Chondrocyte (in vitro differentiated cells): ENCODE results near the gene KDM4C. TPM values are rescaled to one million over a fixed set of nuclear protein-coding genes. Genes with fewer than 3 reads are reported as not detected.

Experiments
- DNase-seq: peaks from one replicate; pipeline ENCODE4 v3.0.0; 2021; ENCODE audit warnings: mixed read lengths, low spot score
- H3K27ac Mint-ChIP-seq: one replicate; pipeline ENCODE4 v1.8.0; 2021; ENCODE audit warnings: mild to moderate bottlenecking, moderate library complexity, mixed read lengths; ENCODE audit not compliant: unreplicated experiment
- H3K27me3 Mint-ChIP-seq: 2 replicates; pipeline ENCODE4 v1.8.0; 2021; ENCODE audit warnings: low read depth, mixed read lengths
- H3K36me3 Mint-ChIP-seq: 2 replicates; pipeline ENCODE4 v1.8.0; 2021; ENCODE audit warnings: low read depth, mixed read lengths
- H3K4me1 Mint-ChIP-seq: 2 replicates; pipeline ENCODE4 v1.8.0; 2021; ENCODE audit warnings: low read depth, mild to moderate bottlenecking, mixed read lengths
- H3K4me3 Mint-ChIP-seq: one replicate; pipeline ENCODE4 v1.8.0; 2021; ENCODE audit warnings: mild to moderate bottlenecking, moderate library complexity, mixed read lengths; ENCODE audit not compliant: unreplicated experiment
- H3K9me3 Mint-ChIP-seq: 2 replicates; pipeline ENCODE4 v1.8.0; 2021; ENCODE audit warnings: low read depth, mixed read lengths
- total RNA-seq: library from RNA; stranded (reverse); gene quantifications from 3 replicates; pipeline ENCODE4 v1.2.1, GENCODE V29; 2021
- TF ChIP-seq, protein P1 (sequence below): fragments of 200-600 bp; sonication (generic); IDR thresholded peaks from 2 replicates; pipeline ENCODE4 v1.5.0; 2021; ENCODE audit warnings: antibody characterized with exemption, mild to moderate bottlenecking, moderate library complexity

Gene KDM4C
- total RNA-seq, 1 donor from 2014 or later, result 18.1 TPM

DNA sequence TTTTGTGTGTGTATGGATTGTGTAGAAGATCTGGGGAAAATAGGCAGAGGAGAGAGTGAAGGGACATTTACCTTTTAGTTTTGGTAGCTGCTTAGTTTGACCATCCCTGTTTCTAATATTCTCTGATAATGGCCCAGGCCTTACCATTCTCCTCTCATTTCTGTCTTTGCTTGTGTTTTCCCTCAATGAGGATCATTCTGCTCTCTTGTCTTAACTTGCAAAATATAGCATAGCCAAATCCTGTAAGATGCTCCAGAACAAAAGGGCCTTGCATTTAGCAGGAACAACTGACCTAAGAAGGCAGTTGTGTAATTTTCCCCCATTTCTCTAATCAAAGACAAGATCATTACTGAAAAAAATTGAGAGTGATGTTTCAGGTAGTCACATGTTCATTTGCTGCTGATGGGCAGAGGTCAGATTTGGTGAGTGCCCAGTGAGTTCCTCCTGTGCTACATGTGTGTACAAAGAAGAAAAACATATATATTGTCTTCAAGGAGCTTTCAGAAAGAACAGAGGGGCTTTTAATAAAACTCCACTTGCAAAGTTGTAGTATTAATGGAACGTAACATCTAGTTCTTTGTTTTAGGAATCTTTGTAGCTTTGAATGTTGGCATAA, 139.5 kb downstream of the KDM4C start:
- no peaks in the 10 kb centered on the region for H3K27me3 Mint-ChIP-seq
- TF ChIP-seq, protein P1, sequence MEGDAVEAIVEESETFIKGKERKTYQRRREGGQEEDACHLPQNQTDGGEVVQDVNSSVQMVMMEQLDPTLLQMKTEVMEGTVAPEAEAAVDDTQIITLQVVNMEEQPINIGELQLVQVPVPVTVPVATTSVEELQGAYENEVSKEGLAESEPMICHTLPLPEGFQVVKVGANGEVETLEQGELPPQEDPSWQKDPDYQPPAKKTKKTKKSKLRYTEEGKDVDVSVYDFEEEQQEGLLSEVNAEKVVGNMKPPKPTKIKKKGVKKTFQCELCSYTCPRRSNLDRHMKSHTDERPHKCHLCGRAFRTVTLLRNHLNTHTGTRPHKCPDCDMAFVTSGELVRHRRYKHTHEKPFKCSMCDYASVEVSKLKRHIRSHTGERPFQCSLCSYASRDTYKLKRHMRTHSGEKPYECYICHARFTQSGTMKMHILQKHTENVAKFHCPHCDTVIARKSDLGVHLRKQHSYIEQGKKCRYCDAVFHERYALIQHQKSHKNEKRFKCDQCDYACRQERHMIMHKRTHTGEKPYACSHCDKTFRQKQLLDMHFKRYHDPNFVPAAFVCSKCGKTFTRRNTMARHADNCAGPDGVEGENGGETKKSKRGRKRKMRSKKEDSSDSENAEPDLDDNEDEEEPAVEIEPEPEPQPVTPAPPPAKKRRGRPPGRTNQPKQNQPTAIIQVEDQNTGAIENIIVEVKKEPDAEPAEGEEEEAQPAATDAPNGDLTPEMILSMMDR, result no peak
- H3K36me3 Mint-ChIP-seq, result peaks cover 7% of the 10 kb centered on the region
- no peak for DNase-seq
- no peak overlapping the region for H3K27ac Mint-ChIP-seq
- H3K9me3 Mint-ChIP-seq, result no peaks in the 10 kb centered on the region
- peaks cover 15% of the 10 kb centered on the region for H3K4me1 Mint-ChIP-seq
- H3K4me3 Mint-ChIP-seq, result no peak overlapping the region

DNA sequence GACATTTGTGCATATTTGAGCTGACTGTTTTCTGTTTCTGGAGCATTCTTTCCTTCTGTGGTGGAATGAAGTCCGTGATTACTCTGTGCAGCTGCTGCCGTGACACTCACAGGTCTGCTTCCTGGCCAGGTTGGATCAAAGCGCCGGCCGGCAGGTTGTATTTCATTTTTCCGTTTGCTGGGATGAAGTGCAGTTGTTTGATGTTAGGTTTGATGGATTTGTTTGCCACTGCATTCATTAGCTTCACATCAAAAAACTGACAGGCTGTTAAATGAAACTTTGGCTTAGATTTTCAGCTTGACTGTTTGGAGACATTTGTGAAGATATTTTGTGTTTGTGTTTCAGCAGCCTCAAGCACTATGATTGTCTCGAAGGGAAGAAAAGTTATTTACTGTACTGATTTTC, 140.1 kb downstream of the KDM4C start:
- no peaks in the 10 kb centered on the region for H3K9me3 Mint-ChIP-seq
- no peaks in the 10 kb centered on the region for H3K27me3 Mint-ChIP-seq
- H3K36me3 Mint-ChIP-seq, result peaks cover 7% of the 10 kb centered on the region
- H3K27ac Mint-ChIP-seq, result no peak overlapping the region
- TF ChIP-seq, protein P1, result no peak
- H3K4me3 Mint-ChIP-seq, result no peak overlapping the region
- no peak for DNase-seq
- peaks cover 19% of the 10 kb centered on the region for H3K4me1 Mint-ChIP-seq

DNA sequence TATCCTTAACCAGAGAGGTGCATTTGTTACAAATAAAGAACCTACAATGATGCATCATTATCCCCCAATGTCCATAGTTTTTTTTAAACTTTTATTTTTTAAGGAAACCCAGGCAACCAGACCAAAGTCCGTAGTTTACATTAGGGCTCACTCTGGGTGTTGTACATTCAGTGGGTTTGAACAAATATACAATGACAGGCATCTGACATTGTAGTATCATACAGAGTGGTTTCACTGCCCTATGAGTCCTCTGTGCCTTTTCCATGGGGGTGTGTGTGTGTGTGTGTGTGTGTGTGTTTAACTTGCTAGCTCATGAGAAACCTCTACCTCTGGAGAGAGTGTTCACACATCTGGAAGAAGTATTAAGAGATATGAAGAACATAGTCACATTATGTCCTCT, 141.5 kb downstream of the KDM4C start:
- DNase-seq, result no peak
- Mint-ChIP-seq H3K36me3 (peaks cover 3% of the 10 kb centered on the region), H3K4me1 (peaks cover 19% of the 10 kb centered on the region), H3K9me3 (no peaks in the 10 kb centered on the region), H3K27ac (no peak overlapping the region), H3K27me3 (no peaks in the 10 kb centered on the region), H3K4me3 (no peak overlapping the region)
- TF ChIP-seq, protein P1, result no peak

DNA sequence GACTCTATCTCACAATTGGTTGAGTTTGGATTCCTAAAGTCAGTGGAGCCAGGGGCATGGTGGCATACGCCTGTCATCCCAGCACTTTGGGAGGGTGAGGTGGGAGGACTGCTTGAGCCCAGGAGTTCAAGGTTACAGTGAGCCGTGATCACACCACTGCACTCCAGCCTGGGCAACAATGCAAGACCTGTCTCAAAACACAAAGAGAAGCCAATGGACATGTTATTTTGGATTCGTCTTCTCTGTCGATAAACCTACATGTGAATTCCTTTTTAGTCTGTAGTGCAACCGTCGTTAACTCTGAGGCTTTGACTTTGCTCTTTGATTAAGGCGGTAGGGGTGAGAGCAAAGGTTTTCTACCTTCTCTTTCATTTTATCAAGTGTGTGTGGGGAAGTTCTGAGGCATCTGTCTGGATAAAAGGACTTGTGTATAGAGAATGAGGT, 142.7 kb downstream of the KDM4C start:
- no peak for DNase-seq
- TF ChIP-seq, protein P1, result no peak
- Mint-ChIP-seq H3K4me1 (peaks cover 19% of the 10 kb centered on the region), H3K27ac (no peak overlapping the region), H3K36me3 (no peaks in the 10 kb centered on the region), H3K9me3 (no peaks in the 10 kb centered on the region), H3K27me3 (no peaks in the 10 kb centered on the region), H3K4me3 (no peak overlapping the region)

DNA sequence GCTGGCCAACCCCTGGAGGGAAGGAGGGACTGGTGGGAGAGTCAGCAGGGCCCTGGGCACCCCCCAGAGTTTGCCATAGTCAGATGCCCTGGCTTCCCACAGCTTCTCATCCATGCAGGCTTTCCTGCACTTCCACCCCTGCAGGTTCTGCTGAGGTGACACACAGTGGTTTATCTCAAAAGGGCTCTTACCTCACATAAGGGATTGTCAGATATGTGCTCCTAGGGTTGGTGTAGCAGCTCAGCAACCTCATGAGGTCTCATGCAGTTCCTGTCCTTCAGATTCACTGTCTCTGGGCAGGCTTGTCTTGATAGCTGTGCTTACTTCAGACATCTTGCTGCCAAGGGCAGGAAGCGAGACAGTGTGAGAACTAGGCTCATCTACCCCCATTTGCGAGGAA, 143.4 kb downstream of the KDM4C start:
- no peaks in the 10 kb centered on the region for H3K27me3 Mint-ChIP-seq
- H3K9me3 Mint-ChIP-seq, result no peaks in the 10 kb centered on the region
- no peak for DNase-seq
- H3K4me1 Mint-ChIP-seq, result peaks cover 19% of the 10 kb centered on the region
- TF ChIP-seq, protein P1, result no peak
- no peak overlapping the region for H3K27ac Mint-ChIP-seq
- H3K4me3 Mint-ChIP-seq, result no peak overlapping the region
- H3K36me3 Mint-ChIP-seq, result no peaks in the 10 kb centered on the region
